Mesothelial cell of epicardium (in vitro differentiated cells): ENCODE measurements around the gene ZNF100. TPM values are rescaled to one million over a fixed set of nuclear protein-coding genes. Genes with fewer than 3 reads are reported as not detected.
A peak's percentile ranks its signal among the peaks of the same experiment; 100 is the strongest.

Experiments used
- DNase-seq, 2 experiments: peaks; one replicate each; pipeline ENCODE4 v3.0.0; 2021; ENCODE audit warnings: low spot score in 2 of 2; ENCODE audit not compliant: unreplicated experiment in 2 of 2
- H3K27ac Mint-ChIP-seq: 2 replicates; pipeline ENCODE4 v1.8.0; 2021; ENCODE audit warnings: mixed read lengths
- H3K27me3 Mint-ChIP-seq: 2 replicates; pipeline ENCODE4 v1.8.0; 2021; ENCODE audit warnings: low read depth, mixed read lengths
- H3K36me3 Mint-ChIP-seq: 2 replicates; pipeline ENCODE4 v1.8.0; 2021; ENCODE audit warnings: mixed read lengths
- H3K4me1 Mint-ChIP-seq: 2 replicates; pipeline ENCODE4 v1.8.0; 2021; ENCODE audit warnings: mixed read lengths
- H3K4me3 Mint-ChIP-seq: 2 replicates; pipeline ENCODE4 v1.8.0; 2021; ENCODE audit warnings: mild to moderate bottlenecking, moderate library complexity, mixed read lengths
- H3K9me3 Mint-ChIP-seq: 2 replicates; pipeline ENCODE4 v1.8.0; 2021; ENCODE audit warnings: mixed read lengths
- CTCF ChIP-seq: fragments of 200-600 bp; sonication (generic); IDR thresholded peaks from one replicate; pipeline ENCODE4 v1.5.0; 2021; ENCODE audit warnings: antibody characterized with exemption; ENCODE audit not compliant: unreplicated experiment
- total RNA-seq: library from RNA; stranded (reverse); gene quantifications from 3 replicates; pipeline ENCODE4 v1.2.1, GENCODE V29; 2021

ZNF100 gene
- total RNA-seq, 1 donor from 2014 or later: 21.2 TPM

DNA sequence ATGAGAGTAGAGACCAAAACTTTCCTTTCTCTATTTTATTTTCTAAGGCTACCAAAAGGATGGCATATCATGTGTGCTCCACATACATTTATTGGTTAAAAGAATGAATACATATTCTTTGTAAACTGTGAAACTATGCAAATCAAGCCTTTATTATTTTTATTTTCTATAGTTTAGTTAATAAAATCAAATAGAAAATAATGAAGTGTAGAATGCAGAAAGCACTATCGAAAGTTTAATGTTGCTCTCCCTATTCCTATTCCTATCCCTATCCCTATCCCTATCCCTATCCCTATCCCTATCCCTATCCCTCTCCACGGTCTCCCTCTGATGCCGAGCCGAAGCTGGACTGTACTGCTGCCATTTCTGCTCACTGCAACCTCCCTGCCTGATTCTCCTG lies 60.3 kb downstream of the ZNF100 start:
- Mint-ChIP-seq H3K36me3 (peaks cover 2% of the 10 kb centered on the region), H3K27ac (no peak overlapping the region), H3K4me3 (no peak overlapping the region), H3K4me1 (no peaks in the 10 kb centered on the region), H3K9me3 (peaks cover 28% of the 10 kb centered on the region), H3K27me3 (no peaks in the 10 kb centered on the region)
- no peak for DNase-seq
- TF ChIP-seq CTCF: no peak

DNA sequence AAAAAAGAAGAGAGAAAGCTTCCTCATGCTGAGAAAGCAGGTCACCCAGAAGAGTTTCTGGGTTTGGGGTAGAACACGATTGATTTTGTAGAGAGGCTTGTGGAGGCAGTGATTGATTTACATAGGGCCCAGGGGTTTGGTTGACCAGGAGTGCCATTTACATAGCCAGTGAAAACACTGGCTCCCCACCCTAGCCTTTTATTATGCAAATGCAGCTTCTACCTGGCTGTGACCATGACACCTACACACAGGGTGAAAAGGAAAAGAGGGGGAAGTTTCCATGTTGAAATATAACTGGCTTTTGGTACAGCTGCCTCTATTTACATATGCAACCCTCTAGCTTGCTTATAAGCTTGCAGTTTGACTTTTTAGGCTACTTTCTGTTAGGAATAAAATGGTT lies 62.0 kb downstream of the ZNF100 start:
- Mint-ChIP-seq H3K4me1 (no peaks in the 10 kb centered on the region), H3K27me3 (no peaks in the 10 kb centered on the region), H3K4me3 (no peak overlapping the region), H3K36me3 (peaks cover 2% of the 10 kb centered on the region), H3K9me3 (peaks cover 25% of the 10 kb centered on the region), H3K27ac (no peak overlapping the region)
- DNase-seq: no peak
- TF ChIP-seq CTCF: no peak

DNA sequence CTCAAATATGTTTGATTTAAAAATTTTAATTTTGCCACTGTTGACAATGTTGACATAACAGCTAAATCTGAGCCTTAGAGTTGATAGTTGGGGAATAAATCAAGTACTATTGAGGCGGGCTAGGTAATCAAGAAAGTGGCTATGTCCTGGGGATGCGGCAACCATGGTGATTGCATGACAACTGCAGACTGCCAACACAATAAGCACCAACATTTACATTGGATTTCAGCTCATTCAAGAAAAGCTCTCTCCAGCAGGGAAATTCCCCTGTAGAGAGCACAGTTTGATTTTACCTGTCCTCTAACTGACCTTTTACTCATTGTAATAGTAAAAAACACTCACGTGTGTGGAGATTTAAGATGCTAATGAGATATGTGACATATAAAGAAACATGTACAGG lies 63.1 kb downstream of the ZNF100 start:
- TF ChIP-seq CTCF: no peak
- Mint-ChIP-seq H3K27me3 (no peaks in the 10 kb centered on the region), H3K27ac (no peak overlapping the region)

DNA sequence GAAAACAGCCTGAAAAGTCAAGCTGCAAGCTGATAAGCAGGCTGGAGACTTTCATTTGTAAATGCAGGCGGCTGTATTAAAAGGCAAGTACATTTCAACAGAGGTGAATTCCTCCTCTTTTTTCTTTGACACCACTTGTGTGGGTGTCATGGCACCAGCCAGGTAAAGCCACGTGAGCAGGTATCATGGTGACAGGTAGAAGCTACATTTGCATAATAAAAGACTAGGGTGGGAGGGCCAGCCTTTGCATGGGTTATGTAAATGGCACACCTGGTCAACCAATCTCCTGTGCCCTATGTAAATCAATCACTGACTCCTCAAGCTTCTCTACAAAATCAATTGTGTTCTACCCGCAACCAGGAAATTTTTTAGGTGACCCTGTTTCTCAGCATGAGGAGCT lies 68.2 kb downstream of the ZNF100 start:
- Mint-ChIP-seq H3K27ac (no peak overlapping the region), H3K4me1 (peaks cover 34% of the 10 kb centered on the region), H3K9me3 (peaks cover 13% of the 10 kb centered on the region), H3K4me3 (no peak overlapping the region), H3K27me3 (no peaks in the 10 kb centered on the region), H3K36me3 (no peaks in the 10 kb centered on the region)
- DNase-seq: no peak
- TF ChIP-seq CTCF: no peak

More for the DNA sequence above, 63.1 kb downstream of the ZNF100 start:
- no peaks in the 10 kb centered on the region for H3K4me1 Mint-ChIP-seq
- H3K36me3 Mint-ChIP-seq: peaks cover 2% of the 10 kb centered on the region
- no peak for DNase-seq
- H3K9me3 Mint-ChIP-seq: peaks cover 20% of the 10 kb centered on the region
- H3K4me3 Mint-ChIP-seq: no peak overlapping the region

- Mint-ChIP-seq H3K4me1 (peaks cover 39% of the 10 kb centered on the region), H3K36me3 (no peaks in the 10 kb centered on the region), H3K4me3 (no peak overlapping the region), H3K27me3 (no peaks in the 10 kb centered on the region), H3K27ac (peak overlapping the region; percentile 94), H3K9me3 (peaks cover 13% of the 10 kb centered on the region)
- peak; percentile 66 for TF ChIP-seq CTCF
- DNase-seq: no peak
Measured at GRCh38 chr19:21698215-21698614, 69.2 kb downstream of the ZNF100 start.

DNA sequence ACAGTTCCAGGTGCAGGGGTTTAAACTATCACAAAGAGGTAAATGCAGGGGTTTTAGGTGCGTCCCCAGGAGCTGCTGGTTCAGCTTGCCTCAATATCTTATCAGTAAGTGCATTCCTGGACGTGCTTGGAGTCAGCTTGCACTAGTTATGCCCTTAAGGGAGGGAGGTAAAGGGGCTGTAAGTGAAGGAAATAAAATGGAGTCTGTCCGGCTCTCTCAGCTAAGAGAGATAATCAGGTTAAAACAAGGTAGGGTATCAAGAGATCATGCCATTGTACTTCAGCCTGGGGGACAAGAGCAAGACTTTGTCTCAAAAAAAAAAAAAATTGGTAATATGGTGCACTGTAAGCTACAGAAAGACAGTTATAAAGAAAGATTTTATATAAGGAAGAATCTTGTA lies 69.7 kb downstream of the ZNF100 start:
- H3K36me3 Mint-ChIP-seq: no peaks in the 10 kb centered on the region
- H3K4me3 Mint-ChIP-seq: peak overlapping the region; percentile 54
- peaks cover 13% of the 10 kb centered on the region for H3K9me3 Mint-ChIP-seq
- no peaks in the 10 kb centered on the region for H3K27me3 Mint-ChIP-seq
- TF ChIP-seq CTCF: no peak
- H3K27ac Mint-ChIP-seq: peak overlapping the region; percentile 94
- DNase-seq: no peak
- H3K4me1 Mint-ChIP-seq: peaks cover 39% of the 10 kb centered on the region
